DMS79 treated with DMSO at 0.1 percent for 48 hours (cell line): ENCODE measurements around the gene PTPN14.

Experiments
- DNase-seq: peaks from one replicate; lab custom pipeline; 2025; lab: John Stamatoyannopoulos, UW

The PTPN14 gene

GRCh38 chr1:214425716-214426425 lies 125.5 kb downstream of the PTPN14 start:
- no peak for DNase-seq

DNA sequence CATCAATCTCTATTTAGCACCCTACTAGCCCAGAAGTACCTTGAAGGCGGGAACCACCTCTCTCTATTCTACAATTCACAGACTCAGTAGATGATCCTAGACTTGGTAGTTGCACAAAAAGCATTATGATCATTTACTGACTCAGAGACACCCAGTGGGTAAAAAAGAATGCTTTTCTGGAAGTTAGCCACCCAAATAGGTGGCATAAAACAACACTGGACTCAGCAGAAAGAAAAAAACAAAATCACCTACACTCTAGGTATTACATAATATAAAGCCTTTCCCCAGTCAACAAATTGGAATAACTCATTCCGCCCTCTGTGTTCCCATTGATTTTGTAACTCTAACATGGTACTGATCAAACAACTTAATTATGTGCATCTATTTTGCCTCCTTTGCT lies 126.3 kb downstream of the PTPN14 start:
- DNase-seq = no peak

GRCh38 chr1:214423045-214423444 lies 128.4 kb downstream of the PTPN14 start:
- DNase-seq = no peak

DNA sequence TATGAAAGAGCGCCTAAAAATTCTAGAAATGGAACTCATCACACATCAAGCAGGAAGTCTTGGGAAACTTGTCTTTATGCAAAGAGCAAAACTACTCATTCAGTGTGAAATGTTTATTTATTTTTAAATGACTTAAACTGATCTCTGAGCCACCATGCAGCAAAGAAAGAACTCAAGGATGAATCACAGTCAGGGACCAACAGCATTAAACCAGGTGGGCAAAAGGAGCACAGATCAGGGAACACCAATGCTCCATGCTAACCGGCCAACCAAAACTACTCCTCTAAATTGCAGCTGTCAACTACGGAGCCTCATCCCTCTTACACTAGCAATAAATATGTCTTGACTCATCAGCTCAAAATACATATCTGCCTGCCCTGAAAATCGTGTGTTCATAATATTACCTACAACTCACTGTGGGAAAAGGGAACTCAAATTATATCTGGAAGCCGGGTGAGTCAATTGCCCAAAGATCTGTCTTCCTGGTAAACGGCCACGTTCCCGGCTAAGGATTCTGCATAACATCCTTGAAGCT lies 129.2 kb downstream of the PTPN14 start:
- no peak for DNase-seq

- DNase-seq = no peak
These were observed 130.6 kb downstream of the PTPN14 start for GRCh38 chr1:214420833-214421232.

DNA sequence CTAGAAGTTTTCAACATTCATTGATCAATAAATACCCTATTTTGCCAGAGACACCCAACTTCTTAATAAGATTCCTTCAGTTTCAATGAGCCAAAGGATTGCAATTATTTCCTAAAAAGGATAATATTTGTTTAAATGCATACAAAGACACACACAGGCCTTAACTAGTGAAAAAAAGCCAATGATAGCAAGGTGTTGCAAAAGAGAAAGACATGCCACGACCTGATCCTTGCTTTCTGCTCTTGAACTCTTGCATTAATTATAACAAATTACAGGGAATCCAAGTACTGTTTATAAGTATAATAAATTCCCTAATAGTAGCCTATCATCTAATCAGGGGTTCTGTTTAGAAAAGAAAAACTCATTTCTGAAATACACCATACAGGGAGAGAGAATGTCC lies 131.1 kb downstream of the PTPN14 start:
- no peak for DNase-seq

DNA sequence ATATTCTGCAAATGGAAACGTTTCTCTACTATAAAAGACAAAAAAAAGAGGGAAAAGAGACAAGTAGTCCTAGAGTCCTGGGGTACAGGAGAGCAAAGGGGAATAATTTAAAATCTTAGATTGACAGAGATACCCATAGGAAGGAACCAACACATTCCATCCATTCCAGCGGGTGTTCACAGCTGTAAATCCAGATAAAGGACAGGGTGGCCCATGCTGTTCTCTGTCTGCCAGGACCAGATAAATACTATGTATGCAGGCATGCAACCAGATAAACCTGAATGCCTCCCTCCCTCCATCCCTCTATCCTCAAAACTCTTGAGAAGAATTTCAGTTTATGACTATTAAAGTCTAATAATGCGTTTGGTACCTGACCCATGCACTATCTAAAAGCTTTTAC lies 131.8 kb downstream of the PTPN14 start:
- DNase-seq = no peak

GRCh38 chr1:214418391-214418790 lies 133.0 kb downstream of the PTPN14 start:
- DNase-seq = no peak

GRCh38 chr1:214417545-214418210 lies 133.7 kb downstream of the PTPN14 start:
- no peak for DNase-seq

- no peak for DNase-seq
These were observed 134.5 kb downstream of the PTPN14 start for GRCh38 chr1:214416858-214417257.

- DNase-seq = no peak
These were observed 135.0 kb downstream of the PTPN14 start for GRCh38 chr1:214416417-214416816.

- DNase-seq = no peak
These were observed 136.3 kb downstream of the PTPN14 start for GRCh38 chr1:214415131-214415530.

- no peak for DNase-seq
These were observed 136.7 kb downstream of the PTPN14 start for GRCh38 chr1:214414691-214415090.

- no peak for DNase-seq
These were observed 138.1 kb downstream of the PTPN14 start for GRCh38 chr1:214413315-214413714.

DNA sequence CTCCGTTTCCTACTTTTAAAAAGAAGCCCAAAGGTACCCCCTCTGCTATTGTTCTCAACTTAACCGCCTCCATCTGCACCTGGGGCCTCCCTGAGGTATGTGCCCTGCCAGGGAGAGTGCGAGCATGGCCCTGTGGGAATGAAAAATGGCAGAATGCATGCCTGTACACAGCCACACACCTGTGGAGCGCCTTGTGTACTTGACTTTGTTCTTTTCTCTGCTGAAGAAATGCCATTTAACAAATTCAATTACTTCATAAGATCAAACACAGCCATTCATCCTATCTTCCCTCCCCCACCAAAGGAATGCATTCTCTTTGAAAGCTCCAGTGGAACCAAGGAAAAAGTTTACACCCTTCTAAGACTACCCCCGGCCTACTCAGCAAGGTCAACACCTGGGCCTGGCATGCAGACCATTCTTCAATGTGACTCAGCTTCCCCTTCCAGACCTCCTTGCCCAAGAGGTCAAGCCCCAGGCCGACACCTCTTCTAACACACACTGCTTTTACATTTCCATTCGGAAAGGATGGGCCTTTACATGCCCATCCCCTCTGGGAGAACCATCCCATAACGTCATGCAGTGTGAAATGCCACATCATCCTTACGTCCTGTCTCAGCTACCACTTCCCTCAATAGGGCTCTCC lies 146.7 kb downstream of the PTPN14 start:
- no peak for DNase-seq

DNA sequence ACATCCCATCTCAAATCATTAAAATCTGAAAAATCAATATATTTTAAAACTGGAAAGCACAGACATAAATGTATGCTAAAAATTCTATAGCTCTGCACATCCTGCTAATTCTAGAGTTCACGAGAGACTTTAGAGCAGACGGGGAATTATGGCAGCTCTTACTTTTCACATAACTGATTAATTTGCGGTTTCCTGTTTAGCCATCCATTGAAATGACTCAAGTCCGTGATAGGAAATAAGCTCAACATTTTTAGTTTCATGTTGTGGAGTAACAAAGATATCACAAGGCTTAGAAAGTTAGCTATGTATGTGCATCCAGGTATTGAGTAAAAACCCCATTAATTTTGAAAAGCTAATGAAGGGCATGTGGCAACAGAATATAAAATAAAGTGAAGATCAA lies 147.2 kb downstream of the PTPN14 start:
- DNase-seq = no peak

- DNase-seq = no peak
These were observed 148.0 kb downstream of the PTPN14 start for GRCh38 chr1:214403431-214403830.

GRCh38 chr1:214402613-214403083 lies 148.8 kb downstream of the PTPN14 start:
- DNase-seq = no peak

DNA sequence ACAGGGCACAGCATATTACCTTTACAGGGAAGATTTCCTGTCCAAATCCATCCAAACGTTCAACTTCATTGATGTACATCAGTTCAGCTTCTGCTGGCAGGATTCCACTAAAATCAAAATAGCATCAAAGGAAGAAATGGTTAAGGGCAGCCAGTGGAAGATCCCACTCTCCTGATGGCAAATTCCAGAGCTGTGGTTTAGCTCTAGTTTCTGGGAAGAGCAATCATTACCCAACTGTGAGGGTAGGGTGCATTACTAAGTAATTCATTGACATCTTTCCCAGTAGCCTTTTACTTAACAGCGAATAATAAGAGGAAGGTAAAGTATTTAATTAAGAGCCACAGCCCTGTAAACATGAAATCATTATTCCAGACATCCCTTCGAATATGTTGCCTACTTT lies 149.7 kb downstream of the PTPN14 start:
- no peak for DNase-seq

DNA sequence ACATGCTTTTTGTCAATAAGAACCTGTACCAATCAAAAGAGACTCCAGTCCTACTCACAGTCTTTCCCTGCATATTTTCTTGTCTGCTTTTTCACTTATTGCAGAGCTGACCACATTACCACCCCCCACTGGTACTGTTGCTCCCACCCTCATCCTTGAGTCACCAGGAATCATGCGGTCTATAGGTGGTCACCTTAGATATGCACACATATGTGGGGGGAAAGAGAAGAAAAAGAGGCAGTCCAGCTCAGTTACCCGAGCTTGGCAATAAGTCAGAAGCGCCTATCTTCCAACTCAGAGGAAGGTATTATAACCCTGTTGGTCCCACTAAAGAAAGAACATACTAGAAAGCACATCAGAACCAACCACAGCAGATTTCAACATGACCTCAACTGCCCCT lies 151.3 kb downstream of the PTPN14 start:
- DNase-seq = no peak

DNA sequence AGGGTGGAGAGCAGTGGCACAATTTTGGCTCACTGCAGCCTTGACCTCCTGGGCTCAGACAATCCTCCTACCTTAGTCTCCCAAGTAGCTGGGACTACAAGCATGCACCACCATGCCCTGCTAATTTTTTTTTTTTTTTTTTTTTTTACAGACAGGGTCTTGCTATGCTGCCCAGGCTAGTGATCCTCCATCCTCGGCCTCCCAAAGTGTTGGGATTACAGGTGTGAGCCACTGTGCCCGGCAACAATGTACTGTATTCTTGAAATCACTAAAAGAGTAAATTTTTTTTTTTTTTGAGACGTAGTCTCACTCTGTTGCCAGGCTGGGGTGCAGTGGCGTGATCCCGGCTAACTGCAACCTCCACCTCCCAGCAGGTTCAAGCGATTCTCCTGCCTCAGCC lies 152.9 kb downstream of the PTPN14 start:
- no peak for DNase-seq

DNA sequence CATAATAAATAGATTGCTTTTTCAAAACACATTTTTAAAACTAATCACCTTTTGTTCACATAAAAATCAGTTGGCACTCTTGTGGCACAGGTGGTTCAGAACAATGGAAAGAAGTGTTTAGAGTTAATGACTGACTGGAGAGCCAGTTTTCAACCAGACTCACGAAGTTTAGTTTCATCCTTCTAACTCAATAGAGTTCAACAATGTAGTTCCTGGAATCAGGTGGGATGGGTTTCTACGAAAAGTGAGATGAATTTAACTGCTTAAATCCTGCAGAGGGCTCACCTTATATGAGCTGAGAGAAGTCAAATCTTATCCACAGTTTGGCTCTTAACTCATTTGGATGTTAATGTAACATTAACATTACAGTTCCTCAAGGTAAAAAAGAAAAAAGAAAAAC lies 153.9 kb downstream of the PTPN14 start:
- DNase-seq = no peak

GRCh38 chr1:214396330-214396729 lies 155.1 kb downstream of the PTPN14 start:
- DNase-seq = no peak
